Astrocyte (in vitro differentiated cells and primary cell): ENCODE results near the gene FER. TPM values are rescaled to one million over a fixed set of nuclear protein-coding genes. Genes with fewer than 3 reads are reported as not detected.

Experiments
- DNase-seq: peaks from one replicate; pipeline ENCODE4 v3.0.0-alpha.2; 2010; ENCODE audit warnings: low read depth
- FAIRE-seq: peaks from 2 replicates; lab custom pipeline; 2011; peaks lifted over from hg19 to GRCh38; lab: Jason Lieb, UNC
- H2AFZ ChIP-seq: 2 replicates; pipeline ENCODE4 v1.6.0; 2012; ENCODE audit warnings: low read depth, low read length, inconsistent platforms
- H3K27ac ChIP-seq: 2 replicates; pipeline ENCODE4 v1.5.1; 2011; ENCODE audit warnings: low read depth, low read length, inconsistent platforms
- H3K27me3 ChIP-seq: 2 replicates; pipeline ENCODE4 v1.6.0; 2011; ENCODE audit warnings: low read length, inconsistent platforms; ENCODE audit not compliant: insufficient read depth
- H3K36me3 ChIP-seq: 2 replicates; pipeline ENCODE4 v1.5.1; 2011; ENCODE audit warnings: low read length, inconsistent platforms; ENCODE audit not compliant: insufficient read depth
- H3K4me1 ChIP-seq: 2 replicates; pipeline ENCODE4 v1.5.1; 2011; ENCODE audit warnings: low read length, inconsistent platforms; ENCODE audit not compliant: insufficient read depth
- H3K4me2 ChIP-seq: 2 replicates; pipeline ENCODE4 v1.6.0; 2012; ENCODE audit warnings: low read length, inconsistent platforms
- H3K4me3 ChIP-seq: 2 replicates; pipeline ENCODE4 v1.5.1; 2011; ENCODE audit warnings: low read depth, mild to moderate bottlenecking, low read length, inconsistent platforms; ENCODE audit not compliant: insufficient read depth
- H3K79me2 ChIP-seq: 2 replicates; pipeline ENCODE4 v1.6.0; 2012; ENCODE audit warnings: mild to moderate bottlenecking, low read length, inconsistent platforms; ENCODE audit not compliant: insufficient read depth
- H3K9ac ChIP-seq: 2 replicates; pipeline ENCODE4 v1.6.0; 2012; ENCODE audit warnings: mild to moderate bottlenecking, low read length, inconsistent platforms
- H3K9me3 ChIP-seq: 2 replicates; pipeline ENCODE4 v1.5.1; 2012; ENCODE audit warnings: low read depth, mild to moderate bottlenecking, low read length, inconsistent platforms; ENCODE audit not compliant: insufficient read depth
- H4K20me1 ChIP-seq: 2 replicates; pipeline ENCODE4 v1.6.0; 2012; ENCODE audit warnings: low read length, inconsistent platforms; ENCODE audit not compliant: insufficient read depth
- H3K27ac Mint-ChIP-seq: one replicate; pipeline ENCODE4 v1.8.0; 2021; ENCODE audit warnings: mild to moderate bottlenecking, mixed read lengths; ENCODE audit not compliant: unreplicated experiment
- H3K27me3 Mint-ChIP-seq: one replicate; pipeline ENCODE4 v1.8.0; 2021; ENCODE audit warnings: low read depth, mixed read lengths; ENCODE audit not compliant: unreplicated experiment
- H3K36me3 Mint-ChIP-seq: one replicate; pipeline ENCODE4 v1.8.0; 2021; ENCODE audit warnings: low read depth, mixed read lengths; ENCODE audit not compliant: unreplicated experiment
- H3K4me1 Mint-ChIP-seq: one replicate; pipeline ENCODE4 v1.8.0; 2021; ENCODE audit warnings: low read depth, mixed read lengths; ENCODE audit not compliant: unreplicated experiment
- H3K4me3 Mint-ChIP-seq: one replicate; pipeline ENCODE4 v1.8.0; 2021; ENCODE audit warnings: mild to moderate bottlenecking, moderate library complexity, mixed read lengths; ENCODE audit not compliant: unreplicated experiment
- H3K9me3 Mint-ChIP-seq: one replicate; pipeline ENCODE4 v1.8.0; 2021; ENCODE audit warnings: mild to moderate bottlenecking, mixed read lengths; ENCODE audit not compliant: unreplicated experiment
- CTCF ChIP-seq: IDR thresholded peaks from 2 replicates; pipeline ENCODE4 v1.5.1; 2011; ENCODE audit warnings: low read depth, mild to moderate bottlenecking, inconsistent platforms, low read length, moderate library complexity; ENCODE audit not compliant: insufficient read depth
- EZH2 ChIP-seq: IDR thresholded peaks from 2 replicates; pipeline ENCODE4 v1.6.1; 2012; ENCODE audit warnings: mild to moderate bottlenecking, low read length, inconsistent platforms; ENCODE audit not compliant: insufficient read depth
- total RNA-seq: library from RNA; stranded (reverse); gene quantifications from 2 replicates; pipeline ENCODE4 v1.2.1, GENCODE V29; 2021

Gene FER
- total RNA-seq, 1 donor from 2014 or later, result 21.6 TPM

GRCh38 chr5:108711898-108712297 lies 35.8 kb upstream of the FER start:
- no peak overlapping the region for H3K4me3 Mint-ChIP-seq
- Histone ChIP-seq H3K79me2 (no peaks in the 10 kb centered on the region), H3K4me3 (no peak overlapping the region), H3K9ac (no peak overlapping the region), H3K9me3 (no peaks in the 10 kb centered on the region), H3K4me2 (no peak overlapping the region), H2AFZ (no peak overlapping the region), H3K36me3 (no peaks in the 10 kb centered on the region), H4K20me1 (no peaks in the 10 kb centered on the region), H3K27me3 (no peaks in the 10 kb centered on the region), H3K27ac (no peak overlapping the region), H3K4me1 (no peaks in the 10 kb centered on the region)
- DNase-seq (no peak), FAIRE-seq (no peak)
- TF ChIP-seq EZH2, result no peak
- no peak for TF ChIP-seq CTCF
- H3K4me1 Mint-ChIP-seq, result no peaks in the 10 kb centered on the region
- no peaks in the 10 kb centered on the region for H3K9me3 Mint-ChIP-seq
- H3K27ac Mint-ChIP-seq, result no peak overlapping the region
- no peaks in the 10 kb centered on the region for H3K27me3 Mint-ChIP-seq
- H3K36me3 Mint-ChIP-seq, result no peaks in the 10 kb centered on the region

GRCh38 chr5:108715408-108715807 lies 32.3 kb upstream of the FER start:
- H3K4me3 ChIP-seq, result no peak overlapping the region
- FAIRE-seq, result no peak
- H3K27me3 ChIP-seq, result no peaks in the 10 kb centered on the region
- no peaks in the 10 kb centered on the region for H3K36me3 Mint-ChIP-seq
- no peaks in the 10 kb centered on the region for H3K4me1 ChIP-seq
- H3K27me3 Mint-ChIP-seq, result no peaks in the 10 kb centered on the region
- DNase-seq, result no peak
- no peaks in the 10 kb centered on the region for H4K20me1 ChIP-seq
- H3K4me1 Mint-ChIP-seq, result no peaks in the 10 kb centered on the region
- no peak overlapping the region for H3K9ac ChIP-seq
- H3K27ac ChIP-seq, result no peak overlapping the region
- no peaks in the 10 kb centered on the region for H3K79me2 ChIP-seq
- no peaks in the 10 kb centered on the region for H3K9me3 ChIP-seq
- H3K36me3 ChIP-seq, result no peaks in the 10 kb centered on the region
- H2AFZ ChIP-seq, result no peak overlapping the region
- H3K4me3 Mint-ChIP-seq, result no peak overlapping the region
- H3K27ac Mint-ChIP-seq, result no peak overlapping the region
- no peak overlapping the region for H3K4me2 ChIP-seq
- TF ChIP-seq CTCF (no peak), EZH2 (no peak)
- no peaks in the 10 kb centered on the region for H3K9me3 Mint-ChIP-seq

GRCh38 chr5:108720391-108720790 lies 27.3 kb upstream of the FER start:
- Mint-ChIP-seq H3K27ac (no peak overlapping the region), H3K36me3 (no peaks in the 10 kb centered on the region), H3K9me3 (peaks cover 2% of the 10 kb centered on the region), H3K4me3 (no peak overlapping the region), H3K27me3 (no peaks in the 10 kb centered on the region), H3K4me1 (no peaks in the 10 kb centered on the region)
- Histone ChIP-seq H3K9me3 (no peaks in the 10 kb centered on the region), H3K79me2 (no peaks in the 10 kb centered on the region), H3K4me2 (no peak overlapping the region), H2AFZ (no peak overlapping the region), H3K4me3 (no peak overlapping the region), H3K4me1 (no peaks in the 10 kb centered on the region), H3K27ac (no peak overlapping the region), H3K9ac (no peak overlapping the region), H3K36me3 (no peaks in the 10 kb centered on the region), H3K27me3 (no peaks in the 10 kb centered on the region), H4K20me1 (no peaks in the 10 kb centered on the region)
- FAIRE-seq, result no peak
- peak; percentile 9 for DNase-seq
- no peak for TF ChIP-seq EZH2
